SH-SY5Y (cell line): Measurements from ENCODE around the gene SMPDL3A.

Source experiments
- GATA2 ChIP-seq: IDR thresholded peaks from 2 replicates; pipeline ENCODE4 v1.6.1; 2011; ENCODE audit warnings: mild to moderate bottlenecking, low read depth, low read length
- GATA3 ChIP-seq: IDR thresholded peaks from 2 replicates; pipeline ENCODE4 v1.6.1; 2011; ENCODE audit warnings: low read depth, mild to moderate bottlenecking, low read length, moderate library complexity

GRCh38 chr6:122753688-122754056 is 35.4 kb upstream of the SMPDL3A start:
- no peak for TF ChIP-seq GATA2
- no peak for TF ChIP-seq GATA3
